Measurements from ENCODE around the gene THEM5.

- no peak for TF ChIP-seq SRF (IDR thresholded peaks at IDR 0.05; ENCODE audit: low read depth)
- no peak for TF ChIP-seq CTCF (IDR thresholded peaks at IDR 0.05 in 2 of 3, conservative IDR thresholded peaks at IDR 0.05 in 1 of 3; ENCODE audit: borderline replicate concordance in 1 of 3, insufficient read depth in 1 of 3, low read depth in 2 of 3, low read length in 2 of 3)
Observed at GRCh38 chr1:151849871-151850270, 3.6 kb downstream of the THEM5 start.
